GM12892 (cell line): Measurements from ENCODE around the gene TNFRSF6B.
A peak's percentile ranks its signal among the peaks of the same experiment; 100 is the strongest.

Experiments
- DNase-seq: peaks from one replicate; pipeline ENCODE4 v3.0.0; 2011; ENCODE audit not compliant: insufficient read length
- FAIRE-seq: peaks from 2 replicates; lab custom pipeline; 2011; peaks lifted over from hg19 to GRCh38; lab: Jason Lieb, UNC
- POLR2A ChIP-seq: IDR thresholded peaks from 2 replicates; pipeline ENCODE4 v1.6.1; 2011; ENCODE audit warnings: low read depth, low read length, control low read depth
- POLR2AphosphoS5 ChIP-seq: IDR thresholded peaks from 2 replicates; pipeline ENCODE4 v1.6.1; 2011; ENCODE audit warnings: low read depth, low read length, control low read depth
- TAF1 ChIP-seq: IDR thresholded peaks from 2 replicates; pipeline ENCODE4 v1.6.1; 2011; ENCODE audit warnings: low read depth, mild to moderate bottlenecking, control low read depth, low read length, borderline replicate concordance

TNFRSF6B gene

GRCh38 chr20:63740070-63740626, 43.7 kb downstream of the TNFRSF6B start:
- peak; percentile 67 for DNase-seq
- no peak for FAIRE-seq
- no peak for TF ChIP-seq POLR2A
- no peak for TF ChIP-seq POLR2AphosphoS5
- no peak for TF ChIP-seq TAF1

- FAIRE-seq, result no peak
- DNase-seq, result no peak
Observed at GRCh38 chr20:63740627-63741353, 44.3 kb downstream of the TNFRSF6B start.

GRCh38 chr20:63741354-63741675, 44.9 kb downstream of the TNFRSF6B start:
- DNase-seq (no peak), FAIRE-seq (no peak)
- TF ChIP-seq TAF1 (no peak), POLR2AphosphoS5 (no peak), POLR2A (no peak)

More at GRCh38 chr20:63740627-63741353, 44.3 kb downstream of the TNFRSF6B start:
- TF ChIP-seq POLR2AphosphoS5, result no peak
- TF ChIP-seq TAF1, result no peak
- no peak for TF ChIP-seq POLR2A

GRCh38 chr20:63741676-63742380, 45.4 kb downstream of the TNFRSF6B start:
- TF ChIP-seq POLR2A (no peak), POLR2AphosphoS5 (no peak), TAF1 (no peak)
- FAIRE-seq (no peak), DNase-seq (no peak)

- DNase-seq (no peak), FAIRE-seq (no peak)
- TF ChIP-seq POLR2AphosphoS5, result no peak
- no peak for TF ChIP-seq TAF1
- TF ChIP-seq POLR2A, result no peak
Observed at GRCh38 chr20:63742381-63743024, 46.1 kb downstream of the TNFRSF6B start.

GRCh38 chr20:63743210-63743970, 46.9 kb downstream of the TNFRSF6B start:
- FAIRE-seq (no peak), DNase-seq (no peak)
- TF ChIP-seq POLR2A, result no peak
- no peak for TF ChIP-seq TAF1
- TF ChIP-seq POLR2AphosphoS5, result no peak

GRCh38 chr20:63744158-63744557, 47.7 kb downstream of the TNFRSF6B start:
- no peak for FAIRE-seq
- no peak for DNase-seq
- TF ChIP-seq TAF1 (no peak), POLR2A (no peak), POLR2AphosphoS5 (no peak)

- FAIRE-seq (no peak), DNase-seq (no peak)
- TF ChIP-seq TAF1 (no peak), POLR2AphosphoS5 (no peak), POLR2A (no peak)
Observed at GRCh38 chr20:63744574-63745423, 48.3 kb downstream of the TNFRSF6B start.

- no peak for FAIRE-seq
- no peak for DNase-seq
- TF ChIP-seq POLR2A (no peak), POLR2AphosphoS5 (no peak), TAF1 (no peak)
Observed at GRCh38 chr20:63745424-63745805, 49.0 kb downstream of the TNFRSF6B start.
